NCI-H2171 treated with DMSO at 0.1 percent for 48 hours (cell line): Measurements from ENCODE around the gene NGF.

Experiments
- DNase-seq: peaks from one replicate; lab custom pipeline; 2025; lab: John Stamatoyannopoulos, UW

NGF gene

DNA sequence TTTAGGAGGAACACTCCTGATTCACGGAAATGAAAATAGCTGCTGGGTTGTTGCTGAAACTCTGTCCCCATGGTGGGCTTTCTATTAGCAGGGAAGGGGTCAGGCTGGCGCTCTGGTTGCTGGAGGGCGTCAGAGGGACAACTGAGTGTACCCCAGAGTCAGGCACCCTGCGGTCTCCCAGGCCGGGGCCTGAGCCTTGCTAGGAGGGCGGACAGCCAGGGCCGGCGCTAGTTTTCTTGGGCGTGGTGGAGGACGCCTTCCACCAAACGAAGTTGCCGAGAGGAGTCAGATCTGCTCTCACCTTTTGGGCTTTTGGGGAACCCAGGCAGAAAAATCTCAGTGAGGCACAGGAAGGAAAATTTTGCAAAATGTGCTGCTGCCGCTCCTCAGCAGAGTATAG, 54.8 kb downstream of the NGF start:
- no peak for DNase-seq

GRCh38 chr1:115282807-115283208, 55.2 kb downstream of the NGF start:
- DNase-seq = no peak

GRCh38 chr1:115281143-115281542, 56.9 kb downstream of the NGF start:
- DNase-seq = no peak

- DNase-seq = no peak
These were observed 58.0 kb downstream of the NGF start for GRCh38 chr1:115280064-115280463.

DNA sequence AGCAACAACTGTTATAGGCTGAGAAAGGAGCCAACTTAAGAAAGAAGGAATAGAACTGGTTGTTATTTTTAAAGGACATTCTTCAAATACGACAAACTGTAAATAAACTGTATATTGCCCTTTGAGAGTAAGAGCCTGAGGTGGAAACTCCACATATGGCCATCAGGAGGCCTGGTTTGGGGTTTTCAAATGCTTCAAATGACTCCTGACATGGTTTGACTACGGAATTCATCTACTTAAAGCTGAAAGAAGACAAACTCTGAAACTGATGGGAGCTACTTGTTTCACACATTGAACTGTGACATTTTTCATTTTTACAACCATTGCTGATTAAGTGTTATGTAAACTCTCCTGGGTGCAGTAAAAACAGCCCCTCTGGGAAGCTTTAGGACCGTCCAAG, 59.8 kb downstream of the NGF start:
- no peak for DNase-seq

DNA sequence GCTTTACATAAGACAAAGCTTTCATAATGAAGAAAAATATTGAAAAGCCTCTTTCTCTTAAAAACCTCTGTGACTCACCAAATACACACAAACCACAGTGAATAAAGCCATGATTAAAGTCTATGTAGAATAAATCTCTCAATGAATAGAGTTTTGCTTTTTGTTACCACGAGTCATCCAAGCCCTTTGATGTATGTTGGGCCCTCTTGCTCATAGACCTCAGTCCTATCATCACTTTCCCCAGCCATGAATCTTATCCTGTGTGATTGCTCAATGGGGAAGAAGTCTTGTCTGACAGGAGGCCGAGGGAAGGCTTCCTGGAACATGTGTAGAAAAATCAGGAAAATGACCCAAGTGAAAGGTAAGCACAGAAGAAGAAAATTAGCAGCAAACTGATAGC, 60.8 kb downstream of the NGF start:
- DNase-seq = no peak

DNA sequence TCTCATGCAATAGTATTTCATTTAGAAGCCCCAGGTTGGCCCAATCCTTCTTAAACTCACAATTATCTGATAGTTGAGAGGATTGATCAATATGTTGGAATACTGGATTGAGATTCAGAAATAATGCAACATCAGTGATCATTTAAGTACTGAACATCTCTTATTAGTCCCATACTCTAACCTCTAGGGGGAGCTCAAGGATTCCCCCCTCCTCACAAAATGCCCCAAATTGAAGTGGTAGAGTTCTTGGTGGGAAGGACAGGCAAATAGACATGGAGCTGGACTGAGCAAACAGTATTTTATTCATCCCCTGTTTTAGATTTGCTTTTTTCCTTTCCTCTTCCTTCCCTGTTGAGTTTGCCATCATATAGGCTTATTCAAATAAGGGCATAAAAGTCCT, 62.8 kb downstream of the NGF start:
- DNase-seq = peak; percentile 23

DNA sequence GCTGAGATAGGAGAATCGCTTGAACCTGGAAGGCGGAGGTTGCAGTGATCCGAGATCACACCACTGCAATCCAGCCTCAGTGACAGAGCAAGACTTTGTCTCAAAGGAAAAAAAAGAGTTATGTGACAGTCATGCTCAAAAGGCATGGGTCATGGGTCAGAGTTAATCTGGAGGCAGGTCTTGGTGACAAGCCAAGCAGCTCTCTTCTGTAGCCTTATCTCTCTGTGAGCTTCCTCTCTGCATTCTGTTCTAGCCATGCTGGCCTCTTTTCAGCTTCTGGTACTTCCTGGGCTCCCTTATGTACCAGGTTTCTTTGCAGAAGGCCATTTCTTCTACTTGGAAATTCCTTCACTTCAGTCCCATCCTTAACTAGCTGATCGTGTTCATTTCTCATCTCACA, 63.6 kb downstream of the NGF start:
- DNase-seq = no peak

DNA sequence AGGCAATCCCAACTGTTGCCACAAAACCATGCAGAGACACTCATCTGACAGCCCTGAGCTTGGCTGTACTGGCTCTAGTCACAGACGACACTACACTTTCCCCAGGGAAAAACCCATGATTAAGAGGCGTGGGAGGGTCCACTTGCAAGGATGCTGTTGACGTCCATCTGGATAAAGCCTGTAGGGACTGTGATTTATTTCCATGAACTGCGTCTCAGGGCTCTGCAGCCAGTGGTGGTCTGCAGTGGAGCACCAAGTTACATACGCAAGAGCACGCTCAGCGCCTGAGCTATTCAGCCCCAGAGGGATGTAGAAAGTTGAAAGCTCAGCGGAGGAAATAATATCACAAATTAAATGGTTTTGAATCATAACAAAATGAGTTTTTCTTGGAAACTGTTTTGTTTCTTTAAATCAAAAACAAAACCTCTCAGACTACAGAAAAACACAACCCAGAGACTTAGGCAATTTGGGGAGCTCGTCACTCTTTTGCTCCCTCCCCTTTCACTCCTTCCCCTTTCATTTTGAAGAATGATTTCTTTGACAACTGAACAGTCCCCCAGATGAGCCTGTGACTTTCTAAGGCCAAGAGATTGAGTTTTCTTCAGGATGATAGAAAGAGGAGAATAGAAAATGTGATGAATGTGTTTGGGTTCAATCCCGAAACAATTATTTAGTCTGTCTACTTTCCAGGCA, 71.2 kb downstream of the NGF start:
- no peak for DNase-seq

DNA sequence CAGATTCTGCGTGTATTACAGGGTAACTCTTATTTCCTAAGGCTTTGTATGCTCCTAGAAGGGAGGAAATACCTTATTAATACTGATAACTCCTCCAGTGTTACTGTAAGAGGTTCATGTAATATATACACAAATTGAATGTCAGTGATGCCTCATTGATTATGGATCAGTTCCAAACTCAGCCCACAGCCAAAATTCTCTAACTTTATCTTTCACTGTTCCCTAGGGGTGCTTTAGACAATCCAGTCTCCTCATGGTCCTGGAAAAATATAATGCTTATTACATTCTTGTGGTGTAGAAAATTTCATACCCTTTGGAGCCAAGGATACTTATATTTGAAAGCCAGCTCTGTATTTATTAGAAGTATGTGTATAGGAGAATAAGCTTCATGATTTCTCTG, 73.0 kb downstream of the NGF start:
- DNase-seq = no peak

GRCh38 chr1:115262886-115263285, 75.2 kb downstream of the NGF start:
- no peak for DNase-seq

- DNase-seq = no peak
These were observed 76.6 kb downstream of the NGF start for GRCh38 chr1:115261496-115261895.

GRCh38 chr1:115258302-115258866, 79.7 kb downstream of the NGF start:
- no peak for DNase-seq

GRCh38 chr1:115257591-115257990, 80.5 kb downstream of the NGF start:
- no peak for DNase-seq

GRCh38 chr1:115255154-115255553, 82.9 kb downstream of the NGF start:
- DNase-seq = no peak

- no peak for DNase-seq
These were observed 85.5 kb downstream of the NGF start for GRCh38 chr1:115252585-115252984.

- peak; percentile 63 for DNase-seq
These were observed 86.2 kb downstream of the NGF start for GRCh38 chr1:115251856-115252255.

DNA sequence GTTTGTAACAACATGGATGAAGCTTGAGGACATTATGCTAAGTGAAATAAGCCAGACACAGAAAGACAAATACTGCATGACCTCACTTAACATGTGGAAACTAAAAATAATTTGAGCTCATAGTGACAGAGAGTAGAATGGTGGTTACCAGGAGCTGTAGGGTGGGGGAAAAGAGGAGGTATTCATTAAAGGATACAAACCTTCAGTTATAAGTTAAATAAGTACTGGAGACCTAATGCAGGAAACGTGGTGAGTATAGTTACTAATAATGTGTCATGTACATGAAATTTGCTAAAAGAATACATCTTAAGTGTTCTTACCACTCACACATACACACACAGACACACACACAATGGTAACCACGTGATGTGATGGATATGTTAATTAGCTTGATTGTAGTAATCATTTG, 86.7 kb downstream of the NGF start:
- no peak for DNase-seq

DNA sequence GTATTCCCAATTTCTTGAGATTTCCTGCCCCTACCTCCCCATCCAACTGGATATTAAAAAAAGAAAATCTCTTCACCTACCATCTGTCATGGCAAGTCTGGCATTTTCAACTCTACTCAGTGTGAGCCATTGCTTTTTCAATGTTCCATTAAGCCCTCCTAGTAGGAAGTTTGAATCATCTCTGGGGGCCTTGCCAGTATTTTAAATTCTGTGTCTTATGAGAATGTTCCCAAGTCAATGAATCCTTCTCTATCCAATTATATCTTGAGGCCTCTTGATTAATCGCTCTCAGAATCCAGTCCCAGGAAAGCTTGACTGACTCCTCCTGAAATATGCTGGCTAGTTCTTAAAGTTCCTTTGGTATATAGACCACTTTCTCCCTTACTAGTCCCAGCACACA, 91.5 kb downstream of the NGF start:
- DNase-seq = no peak

- DNase-seq = no peak
These were observed 92.8 kb downstream of the NGF start for GRCh38 chr1:115245227-115245626.

DNA sequence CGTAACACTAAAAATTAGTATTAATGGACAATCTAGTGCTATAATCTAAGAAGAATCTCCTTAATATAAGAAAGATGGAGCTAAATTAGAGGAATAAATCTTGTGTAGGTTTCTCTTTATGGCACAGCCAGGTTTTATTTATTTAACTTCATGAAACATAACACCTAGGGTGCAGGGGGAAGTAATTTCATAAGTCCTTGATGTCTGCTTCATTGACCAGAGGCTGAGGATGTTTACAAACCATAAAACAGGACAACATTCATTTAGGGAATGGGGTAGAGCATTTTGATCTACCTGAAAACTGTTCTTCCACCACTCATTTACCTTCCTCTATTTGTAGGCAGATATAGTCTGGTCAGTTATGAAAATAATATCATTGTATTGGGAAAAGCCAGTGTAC, 95.5 kb downstream of the NGF start:
- DNase-seq = peak; percentile 6

DNA sequence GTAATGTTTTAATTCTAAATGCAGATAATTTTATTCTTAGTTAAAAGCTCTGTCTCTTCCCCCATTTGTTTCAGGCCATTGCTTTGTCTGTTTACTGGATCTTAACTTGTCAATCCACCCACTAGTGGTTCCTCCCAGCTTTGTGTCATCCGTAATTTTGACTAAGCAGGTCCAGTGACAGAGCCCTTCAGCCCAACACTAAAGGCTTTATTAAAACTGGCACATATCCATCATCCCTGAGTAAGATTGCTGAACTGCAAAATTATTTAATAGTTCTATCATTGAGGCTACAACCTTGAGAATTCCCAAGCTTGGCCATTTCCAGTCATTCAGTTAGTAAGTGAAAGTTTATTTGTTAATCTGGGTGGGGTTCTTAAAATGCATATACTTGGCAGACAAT, 96.7 kb downstream of the NGF start:
- no peak for DNase-seq

- DNase-seq = no peak
These were observed 97.8 kb downstream of the NGF start for GRCh38 chr1:115240297-115240696.

- DNase-seq = no peak
These were observed 98.6 kb downstream of the NGF start for GRCh38 chr1:115239426-115239825.

DNA sequence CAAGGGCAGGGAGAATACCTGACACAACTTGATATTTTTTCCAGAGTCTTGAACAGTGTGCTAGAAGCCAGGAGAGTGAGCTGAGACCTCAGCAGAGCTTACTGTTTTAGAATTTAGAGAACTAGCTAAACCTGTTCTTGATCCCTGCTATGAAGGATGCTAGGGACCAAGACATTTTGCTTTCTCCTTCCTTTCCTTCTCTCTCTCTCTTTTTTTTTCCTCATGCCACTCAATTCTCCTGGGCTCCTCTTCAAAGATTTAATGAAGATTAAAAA, 99.0 kb downstream of the NGF start:
- no peak for DNase-seq
